Medulla oblongata (tissue), 1 donor: ENCODE results near the gene HOXA5.

ENCODE experiments used
- DNase-seq: peaks from one replicate; pipeline ENCODE4 v3.0.0-alpha.2; 2015; ENCODE audit errors: extremely low spot score

Gene HOXA5

GRCh38 chr7:27107391-27108381 lies 35.8 kb downstream of the HOXA5 start:
- peak; percentile 12 for DNase-seq

GRCh38 chr7:27106901-27107240 lies 36.6 kb downstream of the HOXA5 start:
- DNase-seq = no peak

GRCh38 chr7:27106181-27106900 lies 37.1 kb downstream of the HOXA5 start:
- peak; percentile 48 for DNase-seq

- DNase-seq = peak; percentile 34
Measured at GRCh38 chr7:27105301-27106031, 38.0 kb downstream of the HOXA5 start.

GRCh38 chr7:27104341-27105058 lies 39.0 kb downstream of the HOXA5 start:
- DNase-seq = peak; percentile 53

- peak; percentile 54 for DNase-seq
Measured at GRCh38 chr7:27103489-27104226, 39.8 kb downstream of the HOXA5 start.

GRCh38 chr7:27102581-27103442 lies 40.7 kb downstream of the HOXA5 start, which contains the start of gene HOXA2:
HOXA2 (minus strand) TSS chr7:27102683; CDS start chr7:27102500, 183 bp downstream.
- peak; percentile 83 for DNase-seq

- DNase-seq = no peak
Measured at GRCh38 chr7:27101957-27102580, 41.4 kb downstream of the HOXA5 start.

GRCh38 chr7:27101171-27101956 lies 42.1 kb downstream of the HOXA5 start:
- peak; percentile 60 for DNase-seq

GRCh38 chr7:27100694-27101170 lies 42.7 kb downstream of the HOXA5 start:
- DNase-seq = peak; percentile 58

GRCh38 chr7:27099453-27100370 lies 43.8 kb downstream of the HOXA5 start:
- peak; percentile 18 for DNase-seq

- DNase-seq = peak; percentile 83
Measured at GRCh38 chr7:27098578-27099451, 44.7 kb downstream of the HOXA5 start.

GRCh38 chr7:27097686-27098577 lies 45.5 kb downstream of the HOXA5 start:
- DNase-seq = peak; percentile 14

GRCh38 chr7:27096768-27097514 lies 46.5 kb downstream of the HOXA5 start:
- peak; percentile 65 for DNase-seq
